Skin of body (tissue), 2 donors: ENCODE results near the gene EPC1. TPM values are rescaled to one million over a fixed set of nuclear protein-coding genes. Genes with fewer than 3 reads are reported as not detected.
A peak's percentile ranks its signal among the peaks of the same experiment; 100 is the strongest.
"Not testable (repeated sequence)": the region's sequence is repeated elsewhere in the genome, so short reads cannot be mapped to it uniquely, and the experiment has no call there.

ENCODE experiments used
- DNase-seq: peaks from one replicate; lab custom pipeline; 2025; lab: John Stamatoyannopoulos, UW
- total RNA-seq: library from RNA; depleted of rRNA; stranded (reverse); fragments of >200 nt; gene quantifications from one replicate; pipeline ENCODE4 v1.2.3, GENCODE V29; 2014

EPC1 gene, protein sequence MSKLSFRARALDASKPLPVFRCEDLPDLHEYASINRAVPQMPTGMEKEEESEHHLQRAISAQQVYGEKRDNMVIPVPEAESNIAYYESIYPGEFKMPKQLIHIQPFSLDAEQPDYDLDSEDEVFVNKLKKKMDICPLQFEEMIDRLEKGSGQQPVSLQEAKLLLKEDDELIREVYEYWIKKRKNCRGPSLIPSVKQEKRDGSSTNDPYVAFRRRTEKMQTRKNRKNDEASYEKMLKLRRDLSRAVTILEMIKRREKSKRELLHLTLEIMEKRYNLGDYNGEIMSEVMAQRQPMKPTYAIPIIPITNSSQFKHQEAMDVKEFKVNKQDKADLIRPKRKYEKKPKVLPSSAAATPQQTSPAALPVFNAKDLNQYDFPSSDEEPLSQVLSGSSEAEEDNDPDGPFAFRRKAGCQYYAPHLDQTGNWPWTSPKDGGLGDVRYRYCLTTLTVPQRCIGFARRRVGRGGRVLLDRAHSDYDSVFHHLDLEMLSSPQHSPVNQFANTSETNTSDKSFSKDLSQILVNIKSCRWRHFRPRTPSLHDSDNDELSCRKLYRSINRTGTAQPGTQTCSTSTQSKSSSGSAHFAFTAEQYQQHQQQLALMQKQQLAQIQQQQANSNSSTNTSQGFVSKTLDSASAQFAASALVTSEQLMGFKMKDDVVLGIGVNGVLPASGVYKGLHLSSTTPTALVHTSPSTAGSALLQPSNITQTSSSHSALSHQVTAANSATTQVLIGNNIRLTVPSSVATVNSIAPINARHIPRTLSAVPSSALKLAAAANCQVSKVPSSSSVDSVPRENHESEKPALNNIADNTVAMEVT
- total RNA-seq = 57.9 TPM

DNA sequence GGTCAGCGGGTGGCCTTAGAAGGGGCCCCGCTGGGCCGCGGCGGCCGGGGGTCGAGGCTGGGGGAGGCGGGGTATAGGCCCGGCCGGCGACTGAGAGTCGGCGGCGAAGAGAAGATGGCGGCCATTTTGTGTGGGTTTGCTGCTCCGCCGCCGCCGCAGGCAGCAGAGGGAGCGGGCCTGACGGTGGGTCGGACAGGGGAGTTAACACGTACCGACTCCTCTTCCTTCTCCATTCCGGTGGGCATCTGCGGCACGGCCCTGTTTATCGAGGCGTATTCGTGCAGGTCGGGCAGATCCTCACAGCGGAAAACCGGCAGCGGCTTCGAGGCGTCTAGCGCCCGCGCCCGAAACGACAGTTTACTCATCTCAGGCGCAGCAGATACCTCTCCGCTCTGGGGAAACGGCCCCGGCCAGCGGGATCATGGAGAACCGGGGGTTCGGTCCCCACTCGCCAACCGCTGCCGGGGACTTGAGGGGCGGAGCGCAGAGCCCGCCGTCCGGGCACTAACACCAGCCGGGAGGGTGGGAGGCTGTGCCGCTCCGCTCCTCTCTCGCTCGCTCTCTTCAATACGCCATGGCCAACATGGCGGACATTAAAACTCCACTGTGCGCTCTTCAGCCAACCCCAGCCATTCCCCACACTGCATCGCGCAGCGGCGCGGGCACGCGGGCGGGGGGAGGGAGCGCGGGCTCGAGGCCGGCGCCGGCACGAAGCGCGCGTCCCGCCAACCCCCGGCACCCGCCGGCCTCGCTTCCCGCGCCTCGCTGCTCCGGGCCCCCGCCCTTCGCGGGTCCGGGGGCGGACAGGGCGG lies at the start of gene EPC1:
Gene EPC1 (minus strand): TSS at position 608 of the 812 bp plus-strand sequence. CDS start 243 bp downstream, at position 365.
- peak; percentile 91 for DNase-seq

DNA sequence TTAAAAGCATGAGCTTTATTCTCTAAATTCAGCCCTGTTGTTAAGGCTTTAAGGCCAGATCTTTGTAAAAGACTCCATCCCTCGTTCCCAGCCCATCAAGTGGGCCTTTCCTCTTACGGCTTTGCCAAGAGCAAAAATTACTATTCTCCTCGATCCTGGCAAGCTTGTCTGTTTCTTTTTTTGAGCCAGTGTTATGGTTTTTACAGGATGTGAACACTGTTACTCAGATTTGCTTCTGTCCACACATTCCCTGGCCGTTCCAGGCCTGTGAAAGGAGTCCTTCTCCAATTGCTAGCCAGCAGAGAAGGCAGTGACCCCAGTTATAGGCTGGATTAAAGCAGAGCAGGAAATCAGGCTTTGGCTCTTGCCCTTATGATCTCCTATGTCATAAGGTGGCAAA lies 47.0 kb upstream of the EPC1 start:
- DNase-seq = no peak

DNA sequence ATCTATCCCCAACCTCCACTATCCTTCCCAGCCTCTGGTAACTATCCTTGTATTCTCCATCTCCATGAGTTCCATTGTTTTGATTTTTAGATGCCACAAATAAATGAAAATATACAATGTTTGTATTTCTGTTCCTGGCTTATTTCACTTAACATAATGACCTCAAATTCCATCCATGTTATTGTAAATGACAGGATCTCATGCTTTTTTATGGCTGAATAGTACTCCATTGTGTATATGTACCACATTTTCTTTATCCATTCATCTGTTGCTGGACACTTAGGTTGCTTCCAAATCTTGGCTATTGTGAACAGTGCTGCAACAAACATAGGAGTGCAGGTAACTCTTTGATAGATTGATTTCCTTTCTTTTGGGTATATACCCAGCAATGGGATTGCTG lies 45.3 kb upstream of the EPC1 start:
- not testable (repeated sequence) for DNase-seq

DNA sequence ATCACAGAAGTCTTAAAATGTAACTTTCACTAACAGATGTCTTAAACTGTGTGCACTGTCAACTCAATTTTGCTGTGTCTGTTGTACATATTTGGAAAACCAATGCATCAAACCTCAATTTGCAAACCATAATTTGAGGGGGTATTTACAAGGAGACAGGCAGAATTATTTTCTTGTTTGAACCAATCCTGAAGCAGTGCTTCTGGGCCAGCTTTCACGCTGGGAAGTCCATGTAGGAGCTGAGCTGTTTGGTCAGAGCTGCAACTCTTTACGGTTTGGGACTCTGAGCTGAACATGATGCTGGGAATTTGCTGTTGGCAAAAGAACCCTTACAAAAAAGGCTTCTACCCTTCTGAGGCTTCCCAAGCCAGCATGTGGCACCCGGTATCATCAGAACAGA lies 43.2 kb upstream of the EPC1 start:
- no peak for DNase-seq

DNA sequence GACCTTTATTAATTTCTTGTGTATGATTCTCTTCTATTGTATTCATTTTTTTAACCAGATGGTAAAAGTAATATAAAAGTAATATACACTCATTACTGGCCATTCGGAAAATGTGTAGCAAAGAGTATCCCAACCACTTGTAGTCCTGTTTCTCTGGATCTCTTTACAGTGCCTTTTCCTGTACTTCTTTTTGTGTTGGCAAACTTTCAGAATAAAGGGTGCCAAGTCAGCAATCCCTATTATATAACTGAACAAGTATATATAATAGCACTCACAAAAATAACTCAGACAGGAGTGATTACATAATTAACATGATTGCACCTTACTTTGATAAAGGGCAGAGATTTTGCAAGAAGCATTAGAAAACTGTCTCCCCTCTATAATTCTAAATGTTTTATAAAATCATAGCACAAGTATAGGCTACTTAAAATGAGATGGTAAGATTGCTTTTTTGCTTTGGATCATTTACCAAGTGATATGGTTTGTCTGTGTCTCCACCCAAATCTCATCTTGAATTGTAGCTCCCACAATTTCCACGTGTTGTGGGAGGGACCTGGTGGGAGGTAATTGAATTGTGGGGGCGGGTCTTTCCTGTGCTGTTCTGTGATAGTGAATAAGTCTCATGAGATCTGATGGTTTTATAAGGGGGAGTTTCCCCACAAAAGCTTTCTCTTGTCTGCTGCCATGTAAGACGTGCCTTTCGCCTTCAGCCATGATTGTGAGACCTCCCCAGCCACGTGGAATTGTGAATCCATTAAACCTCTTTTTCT lies 41.5 kb upstream of the EPC1 start:
- no peak for DNase-seq

DNA sequence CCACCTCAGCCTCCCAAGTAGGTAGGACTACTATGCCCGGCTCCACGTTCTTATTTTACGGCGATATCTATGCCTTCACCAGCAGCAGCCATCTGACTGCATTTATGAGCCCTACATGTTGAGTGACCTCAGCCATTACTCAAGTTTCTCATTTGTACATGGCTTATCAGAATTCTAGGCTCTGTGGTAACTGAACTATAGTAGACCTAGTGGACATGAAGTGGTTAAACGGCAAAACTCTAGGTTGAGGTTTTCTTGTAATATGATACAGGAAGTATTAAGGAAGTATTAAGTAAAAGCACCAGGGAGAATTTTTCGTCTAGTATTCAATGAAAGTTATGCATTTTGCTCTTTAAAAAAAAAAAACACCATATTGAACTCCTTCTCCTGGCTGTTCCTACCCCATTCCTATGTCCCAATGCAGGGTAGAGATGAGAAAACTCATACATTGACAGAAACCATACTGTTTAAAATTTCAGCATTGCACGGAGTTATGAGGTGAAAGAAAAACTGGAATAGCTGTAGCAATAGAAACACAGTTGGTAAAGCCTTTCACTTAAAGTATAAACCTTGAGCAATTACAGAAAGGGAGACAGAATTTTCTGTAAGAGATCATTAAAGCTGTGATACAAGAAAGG lies 39.8 kb upstream of the EPC1 start:
- DNase-seq = no peak

DNA sequence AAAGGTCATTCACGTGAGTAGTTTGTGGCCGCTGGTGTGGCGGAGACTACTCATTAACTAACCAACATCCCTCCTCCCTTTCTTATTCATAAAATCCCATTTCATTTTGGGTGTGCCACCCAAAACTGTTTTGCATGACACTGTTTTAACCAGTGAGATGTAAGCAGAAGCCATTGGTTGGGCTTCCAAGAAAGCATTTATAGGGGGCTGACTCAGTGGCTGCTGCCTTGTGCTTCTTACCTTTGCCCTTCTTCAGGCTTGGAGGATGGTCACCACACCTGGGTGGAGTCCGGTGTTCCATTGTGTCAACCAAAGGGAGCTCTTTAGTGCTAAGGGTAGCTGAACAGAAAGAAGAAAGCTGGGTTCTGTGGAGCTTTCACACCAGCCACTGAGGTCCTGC lies 37.2 kb upstream of the EPC1 start:
- no peak for DNase-seq

DNA sequence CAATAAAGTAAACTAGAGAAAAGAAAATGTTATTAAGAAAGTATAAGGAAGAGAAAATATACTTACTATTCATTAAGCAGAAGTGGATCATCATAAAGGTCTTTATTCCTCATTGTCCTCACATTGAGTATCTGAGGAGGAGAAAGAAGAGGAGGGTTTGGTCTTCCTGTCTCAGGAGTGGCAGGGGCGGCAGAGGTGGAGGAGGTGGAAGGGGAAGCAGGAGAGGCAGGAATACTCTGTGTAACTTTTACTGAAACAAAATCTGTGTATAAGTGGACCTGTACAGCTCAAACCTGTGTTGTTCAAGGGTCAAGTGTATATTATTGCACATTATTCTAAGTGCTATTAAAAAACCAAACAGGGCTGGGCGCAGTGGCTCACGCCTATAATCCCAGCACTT lies 34.2 kb upstream of the EPC1 start:
- no peak for DNase-seq

DNA sequence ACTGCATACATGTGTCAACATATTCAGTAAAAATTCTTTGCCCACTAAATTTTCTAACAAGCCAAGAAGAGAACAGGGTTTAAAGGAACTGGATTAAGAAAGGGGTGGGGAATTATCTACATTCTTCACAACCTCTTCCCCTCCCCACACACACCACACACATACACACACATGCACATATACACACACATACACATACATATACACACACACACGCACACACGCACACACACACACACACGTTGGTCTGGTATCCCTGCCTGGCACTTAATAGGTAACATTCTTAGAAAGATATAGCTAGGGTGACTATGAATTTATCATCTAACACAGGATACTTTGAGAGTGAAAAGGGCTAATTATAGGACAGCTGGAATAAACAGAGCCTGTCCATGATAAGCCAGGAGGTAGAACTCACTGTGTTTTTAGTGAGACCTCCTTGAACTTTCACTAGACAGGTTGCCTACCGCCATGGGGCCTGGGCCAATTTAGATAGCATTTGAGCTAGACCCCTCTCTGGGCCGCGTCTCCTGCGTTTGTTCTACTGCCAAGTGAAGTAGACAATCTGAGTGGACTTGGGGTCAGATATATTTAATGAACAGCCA lies 33.1 kb upstream of the EPC1 start:
- DNase-seq = no peak

DNA sequence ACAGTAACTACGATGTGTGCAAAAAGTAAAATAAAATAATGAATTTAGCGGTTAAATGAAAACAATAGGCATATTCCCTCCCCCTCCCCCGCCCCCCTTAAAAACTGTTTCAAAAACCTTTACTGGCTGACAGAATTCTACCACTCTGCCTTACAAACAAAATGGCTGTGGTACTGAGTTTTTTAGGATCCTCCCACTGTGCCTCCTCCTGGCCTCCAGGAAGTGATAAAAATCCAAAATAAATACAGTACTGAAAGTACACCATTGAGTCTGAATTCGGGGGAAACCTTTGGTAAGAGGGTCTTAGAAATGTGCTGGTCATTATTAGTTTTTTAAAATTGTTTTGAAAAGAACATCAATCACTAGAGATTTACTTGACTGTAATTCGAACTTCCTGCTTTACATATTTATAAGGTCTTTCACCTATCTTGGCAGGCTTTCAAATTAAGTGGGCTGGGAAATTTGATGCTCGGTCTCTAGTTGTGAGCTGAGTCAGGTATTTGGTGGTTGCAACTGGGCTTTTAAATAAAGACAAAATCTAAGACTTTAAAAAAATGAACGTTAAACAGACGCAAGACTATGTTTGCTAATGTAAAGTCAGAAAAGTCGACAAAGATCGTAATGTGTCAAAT lies 32.5 kb upstream of the EPC1 start:
- DNase-seq = peak; percentile 75

DNA sequence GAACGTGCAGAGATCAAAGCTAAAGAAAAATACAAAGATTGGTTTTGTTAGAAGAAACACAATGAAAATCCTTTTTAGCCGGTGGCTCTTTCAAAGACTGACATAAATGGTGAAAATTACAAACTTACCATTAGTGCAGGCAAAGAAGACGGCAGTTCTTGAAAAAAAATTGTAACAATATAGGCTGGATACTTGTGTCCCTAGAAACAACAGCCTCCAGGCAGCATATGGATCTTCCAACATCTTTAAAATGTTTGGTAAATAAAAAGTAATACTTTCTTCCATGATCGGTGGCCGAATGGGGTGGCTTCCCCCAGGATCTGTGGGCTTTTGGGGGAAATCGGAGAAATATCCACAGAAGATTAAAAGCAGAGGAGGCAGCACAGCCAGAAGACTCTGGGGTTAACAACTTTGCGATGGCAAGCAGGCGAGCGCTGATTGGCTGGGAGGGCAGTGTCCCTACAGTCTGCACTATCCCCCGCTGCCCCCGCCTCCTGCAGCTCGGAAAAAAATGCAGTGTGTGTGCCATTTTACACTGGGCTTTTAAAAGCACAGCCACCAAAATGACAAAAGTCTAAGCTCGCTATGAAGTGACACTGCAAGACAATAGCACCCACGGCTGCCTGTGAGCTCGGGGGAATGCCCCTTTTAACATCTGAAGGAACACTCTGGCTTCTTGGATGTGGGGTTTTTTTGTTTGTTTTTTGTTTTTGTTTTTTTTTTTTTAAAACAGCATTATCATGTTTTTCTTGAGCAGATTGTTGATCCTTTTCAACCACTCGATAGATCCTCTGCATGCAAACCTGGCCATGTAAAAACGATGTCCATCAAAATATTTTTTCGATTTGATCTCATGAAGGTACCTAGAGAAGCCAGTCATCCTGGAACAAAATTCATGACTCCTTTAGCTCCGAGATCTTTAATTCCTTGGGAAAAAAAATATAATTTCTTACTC lies 31.7 kb upstream of the EPC1 start:
- peak; percentile 97 for DNase-seq

DNA sequence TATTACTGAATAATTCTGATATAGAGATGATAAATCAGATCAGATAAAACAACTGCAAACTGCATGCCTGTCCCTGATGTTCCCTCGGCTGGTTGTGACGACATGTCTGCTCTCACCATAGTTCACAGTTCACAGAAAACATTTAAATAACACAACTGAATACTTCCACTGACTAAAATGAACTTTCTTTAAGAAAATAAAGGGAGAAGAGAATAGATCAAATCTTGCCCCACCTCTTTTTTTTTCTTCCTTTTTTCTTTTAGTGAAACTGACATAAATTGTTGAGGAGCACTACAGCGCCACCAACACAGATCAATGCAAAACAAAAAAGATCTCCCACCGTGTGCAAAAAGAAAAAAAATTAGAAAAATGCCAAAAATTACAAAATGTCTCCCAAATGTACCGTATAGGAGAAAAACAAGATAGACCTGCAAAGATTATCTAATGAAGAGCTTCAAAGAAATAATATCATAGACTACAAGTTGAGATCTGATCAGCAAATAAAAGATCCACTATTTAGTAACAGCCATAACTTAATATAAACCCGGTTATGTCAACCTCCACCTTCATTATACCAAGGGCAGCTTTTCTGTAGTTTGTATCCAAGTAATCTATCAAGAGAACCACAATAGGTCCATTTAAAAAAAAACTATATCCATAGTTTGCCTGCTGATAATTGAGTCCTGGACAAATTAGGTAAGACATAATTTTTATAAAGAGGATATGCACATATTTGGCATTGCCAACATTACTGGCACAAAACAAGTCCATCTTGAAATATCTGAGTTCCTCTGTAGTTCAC lies 30.7 kb upstream of the EPC1 start:
- peak; percentile 93 for DNase-seq

DNA sequence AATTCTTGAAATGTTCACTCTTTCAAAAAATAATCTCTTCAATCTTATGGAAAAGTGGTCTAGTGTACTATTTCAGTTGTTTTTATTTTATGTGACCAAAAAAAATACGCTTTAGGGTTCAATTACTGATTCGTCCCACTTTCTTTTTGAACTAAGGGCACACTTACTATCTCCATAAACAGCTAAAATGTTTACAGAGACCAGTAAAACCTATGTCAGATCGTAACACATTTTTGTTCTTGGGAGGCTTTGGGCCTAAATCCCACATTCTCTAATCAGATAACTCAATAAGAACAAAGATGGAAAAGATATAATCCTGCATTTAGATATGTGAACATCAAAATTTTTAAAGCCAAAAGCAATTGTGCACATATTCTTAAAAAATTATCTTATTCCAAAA lies 29.8 kb upstream of the EPC1 start:
- DNase-seq = peak; percentile 30

DNA sequence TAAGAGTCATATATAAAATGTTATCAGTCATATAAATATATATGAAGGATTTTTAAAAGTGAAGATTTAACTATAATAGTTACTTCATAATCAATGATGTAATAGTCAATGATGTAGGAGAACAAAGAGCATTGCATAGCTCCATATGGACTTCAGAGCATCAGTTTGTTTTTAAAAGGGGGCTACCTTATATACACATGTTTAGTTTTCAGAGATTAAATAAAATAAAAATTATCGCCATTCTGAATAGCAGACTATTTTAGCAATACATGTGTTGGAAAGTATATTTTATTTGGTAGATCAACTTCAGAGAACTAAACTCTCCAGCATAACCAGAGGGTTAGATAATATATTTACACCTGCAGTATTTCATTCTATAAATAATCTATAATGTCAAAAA lies 29.1 kb upstream of the EPC1 start:
- DNase-seq = no peak

DNA sequence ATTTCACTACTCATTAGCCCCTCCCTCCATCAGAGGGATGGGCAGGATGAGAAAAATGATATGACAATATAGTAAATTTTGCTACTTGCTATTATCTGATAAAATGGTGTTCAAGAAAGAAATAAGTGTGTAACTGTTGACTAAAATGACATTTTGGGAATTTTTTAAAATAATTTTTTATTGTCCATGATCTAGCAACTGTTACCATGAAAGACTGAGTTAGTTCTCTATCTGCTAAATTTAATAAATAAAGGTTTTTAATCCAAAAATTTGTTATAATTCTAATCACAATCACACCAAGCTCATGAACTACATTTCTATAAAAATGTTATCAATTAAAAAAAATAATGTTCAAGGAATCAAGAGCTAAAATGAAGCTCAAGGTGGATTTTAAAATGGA lies 28.7 kb upstream of the EPC1 start:
- DNase-seq = no peak

DNA sequence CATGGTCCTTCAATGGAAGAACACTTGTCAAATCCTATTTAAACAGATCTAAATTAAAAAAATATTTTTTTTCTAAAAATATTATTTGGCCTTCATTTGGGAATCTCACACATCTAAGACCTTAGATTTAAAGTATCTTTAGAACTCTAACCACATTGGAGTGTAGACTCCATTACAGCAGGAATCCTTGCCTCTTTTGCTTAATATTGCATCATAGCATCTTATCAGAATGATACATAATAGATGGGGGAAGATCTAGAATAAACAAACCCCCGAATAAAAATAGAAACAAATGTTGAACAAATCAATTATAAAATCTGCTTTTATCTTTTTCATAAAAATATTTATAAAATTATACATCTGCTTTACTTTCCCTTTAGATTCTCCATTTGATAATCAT lies 27.6 kb upstream of the EPC1 start:
- DNase-seq = no peak

DNA sequence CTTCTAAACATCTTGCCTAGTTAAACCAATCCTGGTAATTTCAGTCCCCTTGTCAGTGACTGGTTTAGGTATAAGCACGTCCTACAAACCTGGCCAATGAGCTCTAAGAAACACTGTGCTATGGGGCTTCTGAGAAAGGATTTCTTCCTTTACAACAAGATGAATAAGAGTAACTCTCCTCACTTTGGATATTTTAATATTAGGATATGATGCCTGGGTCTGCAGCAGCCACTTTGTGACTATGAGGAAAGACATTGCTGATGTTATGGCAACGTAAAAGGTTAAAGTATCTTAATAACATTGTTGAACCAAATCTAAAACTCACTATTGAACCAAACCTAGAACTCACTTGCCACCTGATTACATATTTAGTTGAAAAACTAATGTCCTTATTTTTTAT lies 26.5 kb upstream of the EPC1 start:
- DNase-seq = no peak

DNA sequence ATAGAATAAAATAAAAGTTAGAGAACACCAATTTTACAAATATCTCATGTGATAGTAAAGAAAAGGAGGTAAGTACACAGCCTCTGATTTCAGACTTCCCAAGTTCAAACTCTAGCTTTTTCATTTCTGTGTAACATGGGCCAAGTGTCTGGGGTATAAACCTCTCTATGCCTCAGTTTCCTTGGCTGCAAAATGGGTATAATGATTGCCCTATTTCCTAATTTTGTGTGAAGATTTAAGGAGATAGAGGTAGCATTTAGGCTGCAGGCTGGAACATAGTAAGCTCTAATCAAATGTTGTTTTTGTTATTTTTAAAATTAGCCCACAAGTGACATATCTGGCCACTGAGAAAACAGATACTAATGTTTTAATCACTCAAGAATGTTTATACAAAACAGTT lies 26.1 kb upstream of the EPC1 start:
- DNase-seq = no peak
